GM12878 (cell line): ENCODE measurements around the gene DCAF11. TPM values are rescaled to one million over a fixed set of nuclear protein-coding genes. Genes with fewer than 3 reads are reported as not detected.

Source experiments
- BCL11A ChIP-seq: IDR thresholded peaks from 2 replicates; pipeline ENCODE4 v1.6.1; 2011; ENCODE audit warnings: low read depth, low read length
- BMI1 ChIP-seq: fragments of 450-650 bp; IDR thresholded peaks from 2 replicates; pipeline ENCODE4 v1.6.1; 2016; ENCODE audit warnings: mild to moderate bottlenecking, moderate library complexity, borderline replicate concordance
- FOXM1 ChIP-seq: IDR thresholded peaks from 2 replicates; pipeline ENCODE4 v1.6.1; 2012; ENCODE audit warnings: low read depth, mild to moderate bottlenecking, inconsistent platforms, low read length, moderate library complexity
- GABPA ChIP-seq: IDR thresholded peaks from 2 replicates; pipeline ENCODE4 v1.6.1; 2014; ENCODE audit warnings: antibody characterized with exemption, low read depth, mild to moderate bottlenecking, inconsistent platforms
- KAT2A ChIP-seq: conservative IDR thresholded peaks from 2 replicates; pipeline ENCODE4 v1.6.1; 2011; ENCODE audit warnings: low read depth, low read length; ENCODE audit not compliant: control insufficient read depth
- KDM1A ChIP-seq: fragments of 200-600 bp; sonication (generic); IDR thresholded peaks from 2 replicates; pipeline ENCODE4 v1.6.1; 2016; ENCODE audit warnings: borderline replicate concordance
- KLF5 ChIP-seq: fragments of 450-650 bp; IDR thresholded peaks from 2 replicates; pipeline ENCODE4 v1.6.1; 2014; ENCODE audit warnings: mild to moderate bottlenecking; ENCODE audit not compliant: partially characterized antibody
- LARP7 ChIP-seq: fragments of 450-650 bp; IDR thresholded peaks from 2 replicates; pipeline ENCODE4 v1.6.1; 2017; ENCODE audit warnings: mild to moderate bottlenecking
- MYB ChIP-seq: fragments of 150-350 bp; IDR thresholded peaks from 2 replicates; pipeline ENCODE4 v1.6.1; 2014; ENCODE audit warnings: mild to moderate bottlenecking, low read depth, low read length, borderline replicate concordance
- SIN3A ChIP-seq: IDR thresholded peaks from 2 replicates; pipeline ENCODE4 v1.6.1; 2012; ENCODE audit warnings: low read depth, low read length, improper control_type of control experiment
- SPI1 ChIP-seq: IDR thresholded peaks from 2 replicates; pipeline ENCODE4 v1.6.1; 2011; ENCODE audit warnings: low read depth, mild to moderate bottlenecking, low read length, moderate library complexity, borderline replicate concordance; ENCODE audit not compliant: insufficient read depth
- SRF ChIP-seq, 2 experiments: IDR thresholded peaks; 2 replicates each; pipeline ENCODE4 v1.6.1; 2011; ENCODE audit warnings: low read depth in 2 of 2, low read length in 2 of 2, mild to moderate bottlenecking in 1 of 2, moderate library complexity in 1 of 2
- STAT1 ChIP-seq: fragments of 450-650 bp; conservative IDR thresholded peaks from 2 replicates; pipeline ENCODE4 v1.6.1; 2014; ENCODE audit warnings: antibody characterized with exemption, mild to moderate bottlenecking
- SUZ12 ChIP-seq: fragments of 200-600 bp; sonication (generic); IDR thresholded peaks from one replicate; pipeline ENCODE4 v1.6.1; 2018; ENCODE audit warnings: antibody characterized with exemption, mild to moderate bottlenecking; ENCODE audit not compliant: unreplicated experiment
- TAF1 ChIP-seq: IDR thresholded peaks from 2 replicates; pipeline ENCODE4 v1.6.1; 2011; ENCODE audit warnings: mild to moderate bottlenecking, low read depth, low read length, borderline replicate concordance
- ZNF217 ChIP-seq: fragments of 450-650 bp; IDR thresholded peaks from 2 replicates; pipeline ENCODE4 v1.6.1; 2017; ENCODE audit warnings: antibody characterized with exemption, mild to moderate bottlenecking
- ZNF274 ChIP-seq: IDR thresholded peaks from one replicate; pipeline ENCODE4 v1.8.0; 2011; ENCODE audit not compliant: insufficient read length, insufficient read depth
- ZSCAN29 ChIP-seq: fragments of 450-650 bp; IDR thresholded peaks from 2 replicates; pipeline ENCODE4 v1.6.1; 2017; ENCODE audit warnings: mild to moderate bottlenecking, moderate library complexity
- polyA plus RNA-seq, 11 experiments: library from polyadenylated mRNA; depleted of rRNA in 4 of 11; unstranded in 6 of 11; stranded (reverse) in 5 of 11; fragments of >200 nt; fragmentation: Nextera tagmentation in 4 of 11; fragmentation: Illumina TruSeq in 1 of 11; extraction: Ambion mirVana in 4 of 11; extraction: Trizol in 1 of 11; gene quantifications; 1 replicate in 1 of 11; 2 replicates in 10 of 11; pipeline versions ENCODE4 v1.2.1 to v1.2.3, GENCODE V29; 2011 to 2016; ENCODE audit warnings: inconsistent platforms in 2 of 11, missing spikeins in 2 of 11, low read depth in 1 of 11
- total RNA-seq, 4 experiments: library from RNA; depleted of rRNA in 3 of 4; stranded (reverse); fragments of >200 nt in 3 of 4; fragmentation: Illumina TruSeq in 1 of 4; extraction: Trizol in 1 of 4; gene quantifications; 2 replicates each; pipeline versions ENCODE4 v1.2.1 to v1.2.3, GENCODE V29; 2013 to 2021
- TF ChIP-seq, protein P1 (sequence below): fragments of 150-350 bp; IDR thresholded peaks from 2 replicates; pipeline ENCODE4 v1.6.1; 2016; ENCODE audit warnings: low read depth, low read length
- TF ChIP-seq, protein P2 (sequence below): fragments of 450-650 bp; IDR thresholded peaks from 2 replicates; pipeline ENCODE4 v1.6.1; 2016; ENCODE audit warnings: mild to moderate bottlenecking
- TF ChIP-seq, protein P3 (sequence below): fragments of 450-650 bp; IDR thresholded peaks from 2 replicates; pipeline ENCODE4 v1.6.1; 2017; ENCODE audit warnings: mild to moderate bottlenecking, moderate library complexity

Gene DCAF11
- total and polyA plus RNA-seq, 10 of the 15 experiments (the other 5 are each of a cell fraction or from before 2014, with no cell fraction given) = 13.4 to 91.2 (median 68.7) TPM

DNA sequence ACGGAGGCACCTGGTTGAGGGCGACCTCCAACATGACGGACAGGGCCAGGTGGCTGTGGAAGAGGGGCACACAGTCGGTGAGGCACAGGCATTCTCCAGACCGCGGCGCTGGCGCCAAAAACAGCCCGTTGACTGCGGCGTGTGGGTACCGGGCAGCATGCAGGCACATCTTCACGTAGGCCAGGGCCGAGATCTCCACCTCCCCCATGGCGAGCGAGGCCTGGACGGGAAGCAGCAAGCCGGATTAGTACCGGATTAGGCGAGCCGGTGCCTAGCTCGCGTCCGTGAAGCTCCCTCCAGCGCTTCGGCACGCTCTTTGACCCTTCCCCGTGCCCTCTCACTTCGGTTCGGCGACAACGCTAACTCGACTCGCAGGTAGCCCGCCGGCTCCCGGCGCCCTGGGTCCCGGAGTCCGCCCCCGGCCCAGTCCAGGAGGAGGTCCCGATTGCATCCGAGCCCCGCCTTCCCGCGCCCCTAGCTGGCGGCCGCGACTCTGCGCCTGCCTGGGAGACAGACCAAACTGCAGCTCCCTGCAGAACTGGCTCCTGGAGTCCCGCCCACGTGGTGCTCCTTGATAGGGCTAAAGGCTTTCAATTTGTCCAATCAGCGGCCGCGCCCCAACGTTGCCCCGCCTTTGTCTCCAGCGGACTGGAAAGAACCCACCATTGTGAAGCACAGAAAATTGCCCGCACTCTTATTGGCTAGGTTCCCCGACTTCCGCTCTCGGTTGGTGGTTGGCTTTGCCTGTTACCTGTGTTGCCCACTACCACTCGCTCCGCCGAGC, 26.7 kb downstream of the DCAF11 start, which contains the start of gene EMC9 (continued):
- TF ChIP-seq, protein P1, sequence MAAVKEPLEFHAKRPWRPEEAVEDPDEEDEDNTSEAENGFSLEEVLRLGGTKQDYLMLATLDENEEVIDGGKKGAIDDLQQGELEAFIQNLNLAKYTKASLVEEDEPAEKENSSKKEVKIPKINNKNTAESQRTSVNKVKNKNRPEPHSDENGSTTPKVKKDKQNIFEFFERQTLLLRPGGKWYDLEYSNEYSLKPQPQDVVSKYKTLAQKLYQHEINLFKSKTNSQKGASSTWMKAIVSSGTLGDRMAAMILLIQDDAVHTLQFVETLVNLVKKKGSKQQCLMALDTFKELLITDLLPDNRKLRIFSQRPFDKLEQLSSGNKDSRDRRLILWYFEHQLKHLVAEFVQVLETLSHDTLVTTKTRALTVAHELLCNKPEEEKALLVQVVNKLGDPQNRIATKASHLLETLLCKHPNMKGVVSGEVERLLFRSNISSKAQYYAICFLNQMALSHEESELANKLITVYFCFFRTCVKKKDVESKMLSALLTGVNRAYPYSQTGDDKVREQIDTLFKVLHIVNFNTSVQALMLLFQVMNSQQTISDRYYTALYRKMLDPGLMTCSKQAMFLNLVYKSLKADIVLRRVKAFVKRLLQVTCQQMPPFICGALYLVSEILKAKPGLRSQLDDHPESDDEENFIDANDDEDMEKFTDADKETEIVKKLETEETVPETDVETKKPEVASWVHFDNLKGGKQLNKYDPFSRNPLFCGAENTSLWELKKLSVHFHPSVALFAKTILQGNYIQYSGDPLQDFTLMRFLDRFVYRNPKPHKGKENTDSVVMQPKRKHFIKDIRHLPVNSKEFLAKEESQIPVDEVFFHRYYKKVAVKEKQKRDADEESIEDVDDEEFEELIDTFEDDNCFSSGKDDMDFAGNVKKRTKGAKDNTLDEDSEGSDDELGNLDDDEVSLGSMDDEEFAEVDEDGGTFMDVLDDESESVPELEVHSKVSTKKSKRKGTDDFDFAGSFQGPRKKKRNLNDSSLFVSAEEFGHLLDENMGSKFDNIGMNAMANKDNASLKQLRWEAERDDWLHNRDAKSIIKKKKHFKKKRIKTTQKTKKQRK = peak; percentile 67
- no peak for TF ChIP-seq STAT1
- TF ChIP-seq, protein P2, sequence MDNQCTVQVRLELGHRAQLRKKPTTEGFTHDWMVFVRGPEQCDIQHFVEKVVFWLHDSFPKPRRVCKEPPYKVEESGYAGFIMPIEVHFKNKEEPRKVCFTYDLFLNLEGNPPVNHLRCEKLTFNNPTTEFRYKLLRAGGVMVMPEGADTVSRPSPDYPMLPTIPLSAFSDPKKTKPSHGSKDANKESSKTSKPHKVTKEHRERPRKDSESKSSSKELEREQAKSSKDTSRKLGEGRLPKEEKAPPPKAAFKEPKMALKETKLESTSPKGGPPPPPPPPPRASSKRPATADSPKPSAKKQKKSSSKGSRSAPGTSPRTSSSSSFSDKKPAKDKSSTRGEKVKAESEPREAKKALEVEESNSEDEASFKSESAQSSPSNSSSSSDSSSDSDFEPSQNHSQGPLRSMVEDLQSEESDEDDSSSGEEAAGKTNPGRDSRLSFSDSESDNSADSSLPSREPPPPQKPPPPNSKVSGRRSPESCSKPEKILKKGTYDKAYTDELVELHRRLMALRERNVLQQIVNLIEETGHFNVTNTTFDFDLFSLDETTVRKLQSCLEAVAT = peak; percentile 100
- peak; percentile 36 to 70; a peak in 2 of 4 replicates for TF ChIP-seq SRF (IDR thresholded peaks at IDR 0.05; ENCODE audit: low read depth in 2 of 2, low read length in 2 of 2)
- TF ChIP-seq ZSCAN29 = no peak
- TF ChIP-seq SUZ12 = no peak
- TF ChIP-seq KAT2A = no peak
- TF ChIP-seq KDM1A = no peak
- TF ChIP-seq GABPA = no peak
- TF ChIP-seq SIN3A = no peak
- peak; percentile 66 for TF ChIP-seq SPI1
- TF ChIP-seq ZNF217 = no peak
- TF ChIP-seq FOXM1 = no peak; the same call in 1 of the 2 replicates
- TF ChIP-seq, protein P3, sequence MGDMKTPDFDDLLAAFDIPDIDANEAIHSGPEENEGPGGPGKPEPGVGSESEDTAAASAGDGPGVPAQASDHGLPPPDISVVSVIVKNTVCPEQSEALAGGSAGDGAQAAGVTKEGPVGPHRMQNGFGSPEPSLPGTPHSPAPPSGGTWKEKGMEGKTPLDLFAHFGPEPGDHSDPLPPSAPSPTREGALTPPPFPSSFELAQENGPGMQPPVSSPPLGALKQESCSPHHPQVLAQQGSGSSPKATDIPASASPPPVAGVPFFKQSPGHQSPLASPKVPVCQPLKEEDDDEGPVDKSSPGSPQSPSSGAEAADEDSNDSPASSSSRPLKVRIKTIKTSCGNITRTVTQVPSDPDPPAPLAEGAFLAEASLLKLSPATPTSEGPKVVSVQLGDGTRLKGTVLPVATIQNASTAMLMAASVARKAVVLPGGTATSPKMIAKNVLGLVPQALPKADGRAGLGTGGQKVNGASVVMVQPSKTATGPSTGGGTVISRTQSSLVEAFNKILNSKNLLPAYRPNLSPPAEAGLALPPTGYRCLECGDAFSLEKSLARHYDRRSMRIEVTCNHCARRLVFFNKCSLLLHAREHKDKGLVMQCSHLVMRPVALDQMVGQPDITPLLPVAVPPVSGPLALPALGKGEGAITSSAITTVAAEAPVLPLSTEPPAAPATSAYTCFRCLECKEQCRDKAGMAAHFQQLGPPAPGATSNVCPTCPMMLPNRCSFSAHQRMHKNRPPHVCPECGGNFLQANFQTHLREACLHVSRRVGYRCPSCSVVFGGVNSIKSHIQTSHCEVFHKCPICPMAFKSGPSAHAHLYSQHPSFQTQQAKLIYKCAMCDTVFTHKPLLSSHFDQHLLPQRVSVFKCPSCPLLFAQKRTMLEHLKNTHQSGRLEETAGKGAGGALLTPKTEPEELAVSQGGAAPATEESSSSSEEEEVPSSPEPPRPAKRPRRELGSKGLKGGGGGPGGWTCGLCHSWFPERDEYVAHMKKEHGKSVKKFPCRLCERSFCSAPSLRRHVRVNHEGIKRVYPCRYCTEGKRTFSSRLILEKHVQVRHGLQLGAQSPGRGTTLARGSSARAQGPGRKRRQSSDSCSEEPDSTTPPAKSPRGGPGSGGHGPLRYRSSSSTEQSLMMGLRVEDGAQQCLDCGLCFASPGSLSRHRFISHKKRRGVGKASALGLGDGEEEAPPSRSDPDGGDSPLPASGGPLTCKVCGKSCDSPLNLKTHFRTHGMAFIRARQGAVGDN = no peak
- peak; percentile 43 for TF ChIP-seq KLF5
- TF ChIP-seq LARP7 = peak; percentile 88
- TF ChIP-seq MYB = no peak
- no peak for TF ChIP-seq ZNF274
- TF ChIP-seq TAF1 = peak; percentile 88
- no peak for TF ChIP-seq BCL11A
- TF ChIP-seq BMI1 = no peak
